HCT116 (cell line): ENCODE results near the gene RBM43. TPM values are rescaled to one million over a fixed set of nuclear protein-coding genes. Genes with fewer than 3 reads are reported as not detected.

Experiments used
- ATAC-seq: fragments of 200-7000 bp; cut with Tn5 transposase; 2 replicates; pipeline ENCODE4 v1.9.1; 2020; ENCODE audit warnings: mild to moderate bottlenecking, moderate library complexity
- BruUV-seq: library from RNA; stranded (reverse); fragments of 400-500 nt; replicated peaks from 2 replicates; lab custom pipeline; 2021; lab: Mats Ljungman, UMichigan
- CTCF ChIA-PET: fragments of 300-600 bp; sonication (Branson Sonifier 250); formaldehyde crosslinking; loops from one replicate; lab custom pipeline; 2021; ENCODE audit warnings: antibody characterized with exemption; lab: Charles Lee
- POLR2A ChIA-PET: fragments of 300-600, 350-600 bp; sonication (Branson Sonifier 250); formaldehyde crosslinking; loops from one replicate; lab custom pipeline; 2021; ENCODE audit warnings: antibody characterized with exemption; lab: Charles Lee
- RAD21 ChIA-PET, 2 experiments: fragments of 300-600 bp; sonication (Branson Sonifier 250); formaldehyde crosslinking; loops; one replicate each; lab custom pipeline; 2023; ENCODE audit warnings: low total read pairs in 2 of 2; ENCODE audit not compliant: uncharacterized antibody in 2 of 2, unreplicated experiment in 2 of 2, low non-redundant PET in 1 of 2; lab: Charles Lee
- DNase-seq: peaks from one replicate; pipeline ENCODE4 v3.0.0-alpha.2; 2010; ENCODE audit warnings: low read depth, low spot score
- H2AFZ ChIP-seq: fragments of 200-600 bp; shearing (Covaris generic), sonication (generic); 2 replicates; pipeline ENCODE4 v1.6.1; 2017; ENCODE audit warnings: low read depth, mixed run types, mixed read lengths, antibody characterized with exemption, low read length; ENCODE audit not compliant: poor library complexity, severe bottlenecking
- H3K27ac ChIP-seq: 2 replicates; pipeline ENCODE4 v1.5.1; 2012; ENCODE audit warnings: low read depth, low read length
- H3K27me3 ChIP-seq: fragments of 200-600 bp; sonication (generic); 2 replicates; pipeline ENCODE4 v1.6.1; 2016; ENCODE audit warnings: mixed run types, low read length, mixed read lengths; ENCODE audit not compliant: insufficient read depth
- H3K36me3 ChIP-seq, 2 experiments: fragments of 200-500 bp in 1 of 2; fragments of 200-600 bp in 1 of 2; sonication (Bioruptor generic) in 1 of 2; sonication (generic) in 1 of 2; 2 replicates each; pipeline versions ENCODE4 v1.5.1 to v1.6.1; 2014 to 2016; ENCODE audit warnings: low read length in 2 of 2, inconsistent platforms in 1 of 2, mixed read lengths in 1 of 2, mixed run types in 1 of 2; ENCODE audit not compliant: insufficient read depth in 2 of 2, control insufficient read depth in 1 of 2
- H3K4me1 ChIP-seq, 2 experiments: fragments of 200-600 bp in 1 of 2; sonication (generic) in 1 of 2; 2 replicates each; pipeline versions ENCODE4 v1.5.1 to v1.6.1; 2012 to 2017; ENCODE audit warnings: low read length in 2 of 2, inconsistent platforms in 1 of 2, mild to moderate bottlenecking in 1 of 2, mixed read lengths in 1 of 2, mixed run types in 1 of 2, moderate library complexity in 1 of 2; ENCODE audit not compliant: insufficient read depth in 2 of 2, control insufficient read depth in 1 of 2
- H3K4me2 ChIP-seq: fragments of 200-600 bp; sonication (generic); 2 replicates; pipeline ENCODE4 v1.6.1; 2017; ENCODE audit warnings: mixed run types, low read length, mixed read lengths
- H3K4me3 ChIP-seq, 2 experiments: fragments of 200-600 bp in 1 of 2; sonication (generic) in 1 of 2; replicated peaks in 1 of 2; 2 replicates each; pipeline ENCODE4 v1.5.1; 2011 to 2016; ENCODE audit warnings: low read length in 2 of 2, control low read depth in 1 of 2, low read depth in 1 of 2, mild to moderate bottlenecking in 1 of 2, mixed read lengths in 1 of 2, mixed run types in 1 of 2
- H3K79me2 ChIP-seq: fragments of 200-600 bp; sonication (generic); 2 replicates; pipeline ENCODE4 v1.6.1; 2017; ENCODE audit warnings: mild to moderate bottlenecking, mixed run types, low read length, moderate library complexity, mixed read lengths; ENCODE audit not compliant: insufficient read depth
- H3K9ac ChIP-seq: fragments of 200-600 bp; sonication (generic); 2 replicates; pipeline ENCODE4 v1.6.1; 2016; ENCODE audit warnings: low read length, mixed read lengths
- H3K9me2 ChIP-seq: fragments of 200-600 bp; sonication (generic), shearing (Covaris generic); 2 replicates; pipeline ENCODE4 v1.6.1; 2017; ENCODE audit warnings: mixed run types, mild to moderate bottlenecking, moderate library complexity; ENCODE audit not compliant: insufficient read depth
- H3K9me3 ChIP-seq, 2 experiments: fragments of 200-500 bp in 1 of 2; fragments of 200-600 bp in 1 of 2; sonication (Bioruptor generic) in 1 of 2; sonication (generic) in 1 of 2; 2 replicates each; pipeline ENCODE4 v1.6.1; 2014 to 2017; ENCODE audit warnings: low read length in 2 of 2, mixed read lengths in 2 of 2, inconsistent platforms in 1 of 2, low read depth in 1 of 2, mild to moderate bottlenecking in 1 of 2, mixed run types in 1 of 2, moderate library complexity in 1 of 2; ENCODE audit not compliant: control insufficient read depth in 1 of 2, insufficient read depth in 1 of 2
- H4K20me1 ChIP-seq: fragments of 200-600 bp; sonication (generic), shearing (Covaris generic); 2 replicates; pipeline ENCODE4 v1.6.1; 2017; ENCODE audit warnings: mixed run types, mild to moderate bottlenecking, moderate library complexity; ENCODE audit not compliant: insufficient read depth
- CEBPB ChIP-seq: IDR thresholded peaks from 2 replicates; pipeline ENCODE4 v1.6.1; 2012; ENCODE audit warnings: low read depth
- EGR1 ChIP-seq: IDR thresholded peaks from 2 replicates; pipeline ENCODE4 v1.6.1; 2012; ENCODE audit warnings: low read depth
- JUND ChIP-seq: IDR thresholded peaks from 2 replicates; pipeline ENCODE4 v1.6.1; 2012
- SIN3A ChIP-seq: IDR thresholded peaks from 2 replicates; pipeline ENCODE4 v1.6.1; 2012; ENCODE audit warnings: low read depth
- SRF ChIP-seq: IDR thresholded peaks from 2 replicates; pipeline ENCODE4 v1.6.1; 2012; ENCODE audit warnings: low read depth
- YY1 ChIP-seq: IDR thresholded peaks from 2 replicates; pipeline ENCODE4 v1.6.1; 2011; ENCODE audit warnings: low read length, low read depth, moderate library complexity, mild to moderate bottlenecking; ENCODE audit not compliant: insufficient replicate concordance; ENCODE audit errors: extremely low read depth
- ZFX ChIP-seq: fragments of 450-650 bp; IDR thresholded peaks from 2 replicates; pipeline ENCODE4 v1.6.1; 2017
- intact Hi-C: fragments of 100-400 bp; cut with micrococcal nuclease; formaldehyde crosslinking; loops from 2 replicates; pipeline ENCODE4 v1.10.0; 2022
- total RNA-seq: library from RNA; stranded (reverse); gene quantifications from one replicate; pipeline ENCODE4 v1.2.1, GENCODE V29; 2021; ENCODE audit not compliant: unreplicated experiment
- TF ChIP-seq, protein P1 (sequence below): IDR thresholded peaks from 2 replicates; pipeline ENCODE4 v1.6.1; 2012
- TF ChIP-seq, protein P2 (sequence below): IDR thresholded peaks from 2 replicates; pipeline ENCODE4 v1.6.1; 2011; ENCODE audit warnings: mild to moderate bottlenecking, low read length, moderate library complexity; ENCODE audit not compliant: insufficient replicate concordance; ENCODE audit errors: extremely low read depth
- TF ChIP-seq, protein P3 (sequence below), 3 experiments: fragments of 200-600 bp in 1 of 3; sonication (generic) in 1 of 3; IDR thresholded peaks in 2 of 3; conservative IDR thresholded peaks in 1 of 3; 2 replicates each; pipeline ENCODE4 v1.5.1; 2012 to 2017; ENCODE audit warnings: low read depth in 2 of 3, low read length in 2 of 3, antibody characterized with exemption in 1 of 3, borderline replicate concordance in 1 of 3, control low read depth in 1 of 3, mild to moderate bottlenecking in 1 of 3, mixed read lengths in 1 of 3, mixed run types in 1 of 3, moderate library complexity in 1 of 3; ENCODE audit not compliant: insufficient read depth in 1 of 3

Gene RBM43
- total RNA-seq, 1 experiment from 2014 or later: 3.3 TPM

DNA sequence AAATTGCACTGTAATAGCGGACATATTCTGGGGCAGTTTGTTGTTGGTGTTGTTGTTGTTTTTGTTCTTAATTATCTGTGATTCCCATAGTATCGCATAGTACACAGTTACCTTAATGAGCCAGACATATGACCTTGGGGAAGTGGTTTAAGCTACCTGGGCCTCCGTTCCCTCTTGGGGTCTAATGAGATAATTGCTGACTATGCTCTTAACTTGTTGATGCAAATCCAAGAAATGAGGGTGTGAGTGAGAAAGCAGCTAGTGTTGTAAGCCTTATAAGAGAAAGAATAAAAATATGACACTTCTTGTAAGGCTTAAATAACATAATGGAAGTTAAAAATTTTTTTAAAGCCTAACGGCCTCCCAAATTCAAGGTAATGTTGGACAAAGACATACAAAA lies 20.7 kb upstream of the RBM43 start:
- TF ChIP-seq, protein P1, sequence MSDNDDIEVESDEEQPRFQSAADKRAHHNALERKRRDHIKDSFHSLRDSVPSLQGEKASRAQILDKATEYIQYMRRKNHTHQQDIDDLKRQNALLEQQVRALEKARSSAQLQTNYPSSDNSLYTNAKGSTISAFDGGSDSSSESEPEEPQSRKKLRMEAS: no peak
- no peak for TF ChIP-seq CEBPB
- TF ChIP-seq JUND: no peak
- no peak for TF ChIP-seq SRF
- no peak for TF ChIP-seq ZFX
- TF ChIP-seq, protein P2, sequence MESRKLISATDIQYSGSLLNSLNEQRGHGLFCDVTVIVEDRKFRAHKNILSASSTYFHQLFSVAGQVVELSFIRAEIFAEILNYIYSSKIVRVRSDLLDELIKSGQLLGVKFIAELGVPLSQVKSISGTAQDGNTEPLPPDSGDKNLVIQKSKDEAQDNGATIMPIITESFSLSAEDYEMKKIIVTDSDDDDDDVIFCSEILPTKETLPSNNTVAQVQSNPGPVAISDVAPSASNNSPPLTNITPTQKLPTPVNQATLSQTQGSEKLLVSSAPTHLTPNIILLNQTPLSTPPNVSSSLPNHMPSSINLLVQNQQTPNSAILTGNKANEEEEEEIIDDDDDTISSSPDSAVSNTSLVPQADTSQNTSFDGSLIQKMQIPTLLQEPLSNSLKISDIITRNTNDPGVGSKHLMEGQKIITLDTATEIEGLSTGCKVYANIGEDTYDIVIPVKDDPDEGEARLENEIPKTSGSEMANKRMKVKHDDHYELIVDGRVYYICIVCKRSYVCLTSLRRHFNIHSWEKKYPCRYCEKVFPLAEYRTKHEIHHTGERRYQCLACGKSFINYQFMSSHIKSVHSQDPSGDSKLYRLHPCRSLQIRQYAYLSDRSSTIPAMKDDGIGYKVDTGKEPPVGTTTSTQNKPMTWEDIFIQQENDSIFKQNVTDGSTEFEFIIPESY: no peak
- TF ChIP-seq YY1: no peak
- TF ChIP-seq, protein P3, sequence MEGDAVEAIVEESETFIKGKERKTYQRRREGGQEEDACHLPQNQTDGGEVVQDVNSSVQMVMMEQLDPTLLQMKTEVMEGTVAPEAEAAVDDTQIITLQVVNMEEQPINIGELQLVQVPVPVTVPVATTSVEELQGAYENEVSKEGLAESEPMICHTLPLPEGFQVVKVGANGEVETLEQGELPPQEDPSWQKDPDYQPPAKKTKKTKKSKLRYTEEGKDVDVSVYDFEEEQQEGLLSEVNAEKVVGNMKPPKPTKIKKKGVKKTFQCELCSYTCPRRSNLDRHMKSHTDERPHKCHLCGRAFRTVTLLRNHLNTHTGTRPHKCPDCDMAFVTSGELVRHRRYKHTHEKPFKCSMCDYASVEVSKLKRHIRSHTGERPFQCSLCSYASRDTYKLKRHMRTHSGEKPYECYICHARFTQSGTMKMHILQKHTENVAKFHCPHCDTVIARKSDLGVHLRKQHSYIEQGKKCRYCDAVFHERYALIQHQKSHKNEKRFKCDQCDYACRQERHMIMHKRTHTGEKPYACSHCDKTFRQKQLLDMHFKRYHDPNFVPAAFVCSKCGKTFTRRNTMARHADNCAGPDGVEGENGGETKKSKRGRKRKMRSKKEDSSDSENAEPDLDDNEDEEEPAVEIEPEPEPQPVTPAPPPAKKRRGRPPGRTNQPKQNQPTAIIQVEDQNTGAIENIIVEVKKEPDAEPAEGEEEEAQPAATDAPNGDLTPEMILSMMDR (IDR thresholded peaks at IDR 0.05 in 2 of 3, conservative IDR thresholded peaks at IDR 0.05 in 1 of 3; ENCODE audit: borderline replicate concordance in 1 of 3, insufficient read depth in 1 of 3, low read depth in 2 of 3, low read length in 2 of 3): no peak
- no peak for TF ChIP-seq EGR1
- TF ChIP-seq SIN3A: no peak
- BruUV-seq: no TSS peak
- no peak overlapping the region for H3K4me2 ChIP-seq
- DNase-seq (no peak), ATAC-seq (no peak)
- H3K4me1 ChIP-seq: no peaks in the 10 kb centered on the region
- H3K9ac ChIP-seq: no peak overlapping the region
- H3K4me3 ChIP-seq: no peak overlapping the region
- ChIA-PET CTCF (no interaction called here), RAD21 (no interaction called here), POLR2A (no interaction called here)
- H3K27ac ChIP-seq: no peak overlapping the region
- no peaks in the 10 kb centered on the region for H3K9me3 ChIP-seq
- H4K20me1 ChIP-seq: no peaks in the 10 kb centered on the region
- H3K36me3 ChIP-seq: no peaks in the 10 kb centered on the region
- no peaks in the 10 kb centered on the region for H3K79me2 ChIP-seq
- H3K27me3 ChIP-seq: no peaks in the 10 kb centered on the region
- intact Hi-C loops: no loop called here
- no peaks in the 10 kb centered on the region for H3K9me2 ChIP-seq
- H2AFZ ChIP-seq: no peak overlapping the region
